IMR-90 (cell line): ENCODE results near the gene CDH23. TPM values are rescaled to one million over a fixed set of nuclear protein-coding genes. Genes with fewer than 3 reads are reported as not detected.

Experiments
- ATAC-seq: fragments of 200-7000 bp; cut with Tn5 transposase; 2 replicates; pipeline ENCODE4 v1.9.1; 2020; ENCODE audit warnings: low read depth, mild to moderate bottlenecking, moderate library complexity
- BruUV-seq: library from RNA; stranded (reverse); fragments of 400-500 nt; replicated peaks from 2 replicates; lab custom pipeline; 2021; lab: Mats Ljungman, UMichigan
- CTCF ChIA-PET: fragments of 300-600 bp; formaldehyde crosslinking; extraction: SDS; loops from one replicate; lab custom pipeline; 2021; ENCODE audit warnings: antibody characterized with exemption; lab: Yijun Ruan, JAX
- POLR2A ChIA-PET: fragments of 300-600 bp; sonication (Branson Sonifier 250); formaldehyde crosslinking; loops from one replicate; lab custom pipeline; 2022; ENCODE audit warnings: antibody characterized with exemption; ENCODE audit not compliant: unreplicated experiment; lab: Charles Lee
- DNase-seq: peaks from one replicate; pipeline ENCODE4 v3.0.0; 2013
- H2AFZ ChIP-seq: replicated peaks from 2 replicates; pipeline ENCODE3; 2013; ENCODE audit warnings: low read length, mild to moderate bottlenecking; ENCODE audit not compliant: poor library complexity
- H2AK5ac ChIP-seq: 2 replicates; pipeline ENCODE4 v1.6.1; 2013; ENCODE audit warnings: low read depth, low read length, inconsistent platforms
- H2AK9ac ChIP-seq: replicated peaks from 2 replicates; pipeline ENCODE3; 2013; ENCODE audit warnings: mild to moderate bottlenecking, low read depth, low read length, moderate library complexity; ENCODE audit not compliant: poor library complexity
- H2BK120ac ChIP-seq: 2 replicates; pipeline ENCODE4 v1.6.1; 2013; ENCODE audit warnings: low read depth, low read length, inconsistent platforms
- H2BK15ac ChIP-seq: 3 replicates; pipeline ENCODE4 v1.6.1; 2013; ENCODE audit warnings: low read depth, low read length, inconsistent platforms
- H2BK20ac ChIP-seq: 2 replicates; pipeline ENCODE4 v1.6.1; 2013; ENCODE audit warnings: low read depth, mild to moderate bottlenecking, inconsistent platforms, low read length, moderate library complexity
- H2BK5ac ChIP-seq: 2 replicates; pipeline ENCODE4 v1.6.1; 2013; ENCODE audit warnings: mild to moderate bottlenecking, low read depth, low read length, inconsistent platforms; ENCODE audit not compliant: poor library complexity, severe bottlenecking
- H3K14ac ChIP-seq: replicated peaks from 2 replicates; pipeline ENCODE4 v1.6.1; 2013; ENCODE audit warnings: low read depth, low read length, inconsistent platforms
- H3K18ac ChIP-seq: 2 replicates; pipeline ENCODE4 v1.6.1; 2013; ENCODE audit warnings: low read depth, low read length, control low read depth
- H3K23ac ChIP-seq: 2 replicates; pipeline ENCODE4 v1.6.1; 2013; ENCODE audit warnings: low read depth, low read length, inconsistent platforms
- H3K27ac ChIP-seq: 2 replicates; pipeline ENCODE4 v1.5.1; 2013; ENCODE audit warnings: mild to moderate bottlenecking, control low read depth, low read length; ENCODE audit not compliant: insufficient read depth
- H3K27me3 ChIP-seq: 2 replicates; pipeline ENCODE4 v1.6.1; 2013; ENCODE audit warnings: low read length; ENCODE audit not compliant: control insufficient read depth, insufficient read depth
- H3K36me3 ChIP-seq: 2 replicates; pipeline ENCODE4 v1.6.1; 2013; ENCODE audit warnings: low read length, mixed read lengths; ENCODE audit not compliant: control insufficient read depth, insufficient read depth
- H3K4ac ChIP-seq: 2 replicates; pipeline ENCODE4 v1.6.1; 2013; ENCODE audit warnings: low read depth, low read length, inconsistent platforms
- H3K4me1 ChIP-seq: 2 replicates; pipeline ENCODE4 v1.6.1; 2013; ENCODE audit warnings: low read length, mixed read lengths; ENCODE audit not compliant: control insufficient read depth, insufficient read depth
- H3K4me2 ChIP-seq: 2 replicates; pipeline ENCODE4 v1.6.1; 2013; ENCODE audit warnings: low read depth, mild to moderate bottlenecking, control low read depth, low read length, moderate library complexity
- H3K4me3 ChIP-seq: 2 replicates; pipeline ENCODE4 v1.5.1; 2013; ENCODE audit warnings: low read depth, mild to moderate bottlenecking, control low read depth, low read length, moderate library complexity; ENCODE audit not compliant: insufficient read depth
- H3K56ac ChIP-seq: 2 replicates; pipeline ENCODE4 v1.6.1; 2013; ENCODE audit warnings: low read length, inconsistent platforms; ENCODE audit not compliant: insufficient read depth; ENCODE audit errors: extremely low read depth
- H3K79me1 ChIP-seq, 2 experiments: 2 replicates each; pipeline ENCODE4 v1.6.1; 2013; ENCODE audit warnings: low read length in 2 of 2, inconsistent platforms in 1 of 2, low read depth in 1 of 2
- H3K9ac ChIP-seq: 2 replicates; pipeline ENCODE4 v1.6.1; 2013; ENCODE audit warnings: low read depth, low read length, control low read depth
- H3K9me1 ChIP-seq: 2 replicates; pipeline ENCODE4 v1.6.1; 2013; ENCODE audit warnings: low read length, inconsistent platforms; ENCODE audit not compliant: insufficient read depth
- H3K9me3 ChIP-seq: 2 replicates; pipeline ENCODE4 v1.6.1; 2013; ENCODE audit warnings: low read length; ENCODE audit not compliant: control insufficient read depth, insufficient read depth
- H4K20me1 ChIP-seq: 2 replicates; pipeline ENCODE4 v1.6.1; 2013; ENCODE audit warnings: low read length, inconsistent platforms; ENCODE audit not compliant: insufficient read depth
- H4K5ac ChIP-seq: 2 replicates; pipeline ENCODE4 v1.6.1; 2013; ENCODE audit warnings: mild to moderate bottlenecking, low read depth, low read length, control low read depth
- H4K8ac ChIP-seq, 2 experiments: 2 replicates each; pipeline ENCODE4 v1.6.1; 2013; ENCODE audit warnings: low read depth in 2 of 2, low read length in 2 of 2, control low read depth in 1 of 2, inconsistent platforms in 1 of 2
- H4K91ac ChIP-seq: 2 replicates; pipeline ENCODE4 v1.6.1; 2013; ENCODE audit warnings: low read depth, low read length, inconsistent platforms; ENCODE audit not compliant: insufficient read depth
- BHLHE40 ChIP-seq: fragments of 150-350 bp; IDR thresholded peaks from 2 replicates; pipeline ENCODE4 v1.6.1; 2016; ENCODE audit warnings: mild to moderate bottlenecking, low read depth, low read length
- CEBPB ChIP-seq: IDR thresholded peaks from 2 replicates; pipeline ENCODE4 v1.6.1; 2012; ENCODE audit warnings: low read depth, low read length, improper control_type of control experiment
- CHD1 ChIP-seq: IDR thresholded peaks from 2 replicates; pipeline ENCODE4 v1.6.1; 2012; ENCODE audit warnings: low read depth, low read length, improper control_type of control experiment
- CTCF ChIP-seq: conservative IDR thresholded peaks from 2 replicates; pipeline ENCODE4 v1.5.1; 2012; ENCODE audit warnings: mild to moderate bottlenecking, low read depth, low read length, improper control_type of control experiment
- ELK1 ChIP-seq: fragments of 150-350 bp; IDR thresholded peaks from 2 replicates; pipeline ENCODE4 v1.6.1; 2016; ENCODE audit warnings: low read depth, mild to moderate bottlenecking, low read length, moderate library complexity, borderline replicate concordance
- FOS ChIP-seq: fragments of 150-350 bp; IDR thresholded peaks from 2 replicates; pipeline ENCODE4 v1.6.1; 2016; ENCODE audit warnings: low read depth, low read length
- MAFK ChIP-seq: IDR thresholded peaks from 2 replicates; pipeline ENCODE4 v1.6.1; 2012; ENCODE audit warnings: low read depth, low read length, improper control_type of control experiment
- MAZ ChIP-seq: IDR thresholded peaks from 2 replicates; pipeline ENCODE4 v1.6.1; 2012; ENCODE audit warnings: low read depth, mild to moderate bottlenecking, low read length, improper control_type of control experiment, moderate library complexity, borderline replicate concordance
- MXI1 ChIP-seq: IDR thresholded peaks from 2 replicates; pipeline ENCODE4 v1.6.1; 2012; ENCODE audit warnings: low read depth, mild to moderate bottlenecking, low read length, moderate library complexity, borderline replicate concordance
- NFE2L2 ChIP-seq: fragments of 150-350 bp; IDR thresholded peaks from 2 replicates; pipeline ENCODE4 v1.6.1; 2016; ENCODE audit warnings: low read depth, mild to moderate bottlenecking, low read length
- POLR2A ChIP-seq: IDR thresholded peaks from 2 replicates; pipeline ENCODE4 v1.6.1; 2012; ENCODE audit warnings: mild to moderate bottlenecking, low read depth, low read length
- RAD21 ChIP-seq: IDR thresholded peaks from 2 replicates; pipeline ENCODE4 v1.6.1; 2012; ENCODE audit warnings: low read length, improper control_type of control experiment
- RCOR1 ChIP-seq: IDR thresholded peaks from 2 replicates; pipeline ENCODE4 v1.6.1; 2012; ENCODE audit warnings: mild to moderate bottlenecking, low read length, improper control_type of control experiment; ENCODE audit not compliant: insufficient replicate concordance
- RFX5 ChIP-seq: IDR thresholded peaks from 2 replicates; pipeline ENCODE4 v1.8.0; 2012; ENCODE audit warnings: low read depth, mild to moderate bottlenecking, low read length, moderate library complexity
- SMC3 ChIP-seq: fragments of 150-350 bp; IDR thresholded peaks from 2 replicates; pipeline ENCODE4 v1.6.1; 2016; ENCODE audit warnings: low read depth, mild to moderate bottlenecking, antibody characterized with exemption, low read length, moderate library complexity
- USF2 ChIP-seq: fragments of 150-350 bp; IDR thresholded peaks from 2 replicates; pipeline ENCODE4 v1.6.1; 2017; ENCODE audit warnings: mild to moderate bottlenecking, antibody characterized with exemption, low read length, low read depth
- WGBS, 2 experiments: methylation state at CpG; one replicate each; pipeline versions ENCODE4 v1.1.5 to v1.1.7; 2013; ENCODE audit warnings: missing lambda C conversion rate in 2 of 2; ENCODE audit not compliant: insufficient read length in 1 of 2; ENCODE audit errors: extremely low coverage in 2 of 2; 5-methylcytosine and 5-hydroxymethylcytosine counted together
- dilution Hi-C: fragments of 300-500 bp; cut with HindIII; formaldehyde crosslinking; loops from one replicate; pipeline ENCODE4 v1.14.3; 2018; ENCODE audit warnings: low sequenced_read_pairs; ENCODE audit not compliant: unreplicated experiment
- in situ Hi-C: fragments of 300-500 bp; cut with MboI; formaldehyde crosslinking; loops from 3 replicates; pipeline ENCODE4 v1.14.3; 2019; ENCODE audit warnings: low sequenced_read_pairs, inconsistent platforms, mixed read lengths
- intact Hi-C: fragments of 100-400 bp; cut with micrococcal nuclease; formaldehyde crosslinking; loops from 2 replicates; pipeline ENCODE4 v1.10.0; 2022
- polyA plus RNA-seq, 3 experiments: library from polyadenylated mRNA; depleted of rRNA; stranded (reverse); fragments of >200 nt; gene quantifications; 2 replicates each; pipeline ENCODE4 v1.2.3, GENCODE V29; 2012; ENCODE audit warnings: low replicate concordance in 1 of 3
- total RNA-seq: library from RNA; depleted of rRNA; stranded (reverse); fragments of >200 nt; gene quantifications from 2 replicates; pipeline ENCODE4 v1.2.3, GENCODE V29; 2012

Gene CDH23
- total and polyA plus RNA-seq, 2 of the 4 experiments (the other 2 are of a cell fraction): under 0.01 to 0.03 TPM

GRCh38 chr10:71368643-71369042, 28.1 kb upstream of the CDH23 start:
- DNase-seq (no peak), ATAC-seq (no peak)
- no peak overlapping the region for H3K9ac ChIP-seq
- H3K18ac ChIP-seq: no peak overlapping the region
- no peak overlapping the region for H2BK5ac ChIP-seq
- H4K91ac ChIP-seq: no peak overlapping the region
- no peak overlapping the region for H4K5ac ChIP-seq
- intact Hi-C loops: no loop called here
- H2BK15ac ChIP-seq: no peak overlapping the region
- no peak overlapping the region for H2AFZ ChIP-seq
- H4K20me1 ChIP-seq: no peaks in the 10 kb centered on the region
- H2AK9ac ChIP-seq: no peak overlapping the region
- no peak overlapping the region for H3K23ac ChIP-seq
- no peak overlapping the region for H2BK120ac ChIP-seq
- H4K8ac ChIP-seq: no peak overlapping the region
- no peak overlapping the region for H3K27ac ChIP-seq
- no peaks in the 10 kb centered on the region for H3K9me3 ChIP-seq
- H3K36me3 ChIP-seq: no peaks in the 10 kb centered on the region
- no peak overlapping the region for H2BK20ac ChIP-seq
- peaks cover 2% of the 10 kb centered on the region for H3K4me1 ChIP-seq
- no CpG with 5 or more reads among the region's 2 CpGs for WGBS, 2 experiments
- H3K4ac ChIP-seq: no peak overlapping the region
- POLR2A ChIA-PET: no interaction called here
- H3K9me1 ChIP-seq: no peaks in the 10 kb centered on the region
- in situ Hi-C loops: no loop called here
- BruUV-seq: no TSS peak
- dilution Hi-C loops: no loop called here
- TF ChIP-seq ELK1 (no peak), CTCF (no peak), BHLHE40 (no peak), NFE2L2 (no peak), MAFK (no peak), RCOR1 (no peak), FOS (no peak), SMC3 (no peak), CHD1 (no peak), MXI1 (no peak), MAZ (no peak), CEBPB (no peak), RFX5 (no peak), RAD21 (no peak), USF2 (no peak), POLR2A (no peak)
- H3K79me1 ChIP-seq: no peaks in the 10 kb centered on the region
- H2AK5ac ChIP-seq: no peak overlapping the region
- H3K56ac ChIP-seq: no peak overlapping the region
- no peak overlapping the region for H3K4me2 ChIP-seq
- CTCF ChIA-PET: interaction anchor here (1.9 kb wide), 1 partner anchor 50 kb away, joined by 4 read pairs; the partner anchor contains the start of gene SLC29A3
- H3K14ac ChIP-seq: no peak overlapping the region
- H3K4me3 ChIP-seq: no peak overlapping the region
- peaks cover 32% of the 10 kb centered on the region for H3K27me3 ChIP-seq
